Measurements from ENCODE around the gene PDCD4. TPM values are rescaled to one million over a fixed set of nuclear protein-coding genes. Genes with fewer than 3 reads are reported as not detected.

PDCD4 gene
- total and polyA plus RNA-seq, 2 of the 13 experiments (the other 11 are each of a cell fraction or from before 2014, with no cell fraction given) = 22.8 to 56.2 TPM

GRCh38 chr10:110860576-110861241 lies 11.0 kb upstream of the PDCD4 start (continued):
- TF ChIP-seq ZNF414 (CRISPR knock-in tag; IDR thresholded peaks at IDR 0.05) = no peak
- no peak for TF ChIP-seq SMC3 (IDR thresholded peaks at IDR 0.05; ENCODE audit: low read length)
- no peak for TF ChIP-seq ZNF430 (CRISPR knock-in tag; IDR thresholded peaks at IDR 0.05)
- TF ChIP-seq ZNF234 (CRISPR knock-in tag; conservative IDR thresholded peaks at IDR 0.05) = no peak
- TF ChIP-seq ZMYM4 (CRISPR knock-in tag; IDR thresholded peaks at IDR 0.05) = peak; percentile 23; the same call in 1 of the 2 replicates
- TF ChIP-seq SIX4 (CRISPR knock-in tag; IDR thresholded peaks at IDR 0.05) = no peak
- no peak for TF ChIP-seq U2AF2 (IDR thresholded peaks at IDR 0.05; ENCODE audit: low read depth, low read length)
- TF ChIP-seq NPAS2 (CRISPR knock-in tag; IDR thresholded peaks at IDR 0.05; ENCODE audit: borderline replicate concordance) = no peak
- no peak for TF ChIP-seq CERS6 (CRISPR knock-in tag; IDR thresholded peaks at IDR 0.05)
- TF ChIP-seq NCOA2 (CRISPR knock-in tag; IDR thresholded peaks at IDR 0.05) = no peak
- no peak for TF ChIP-seq RFX5 (IDR thresholded peaks at IDR 0.05; ENCODE audit: low read depth, low read length)
- TF ChIP-seq ZNF670 (CRISPR knock-in tag; IDR thresholded peaks at IDR 0.05; ENCODE audit: borderline replicate concordance) = no peak
- TF ChIP-seq CSRNP2 (CRISPR knock-in tag; conservative IDR thresholded peaks at IDR 0.05; ENCODE audit: low read depth) = no peak
- peak; percentile 50; the same call in 1 of the 2 replicates for TF ChIP-seq THAP7 (CRISPR knock-in tag; IDR thresholded peaks at IDR 0.05)
- no peak for TF ChIP-seq ZSCAN5A (CRISPR knock-in tag; IDR thresholded peaks at IDR 0.05; ENCODE audit: borderline replicate concordance)
- TF ChIP-seq KDM5A (IDR thresholded peaks at IDR 0.05; ENCODE audit: borderline replicate concordance, low read length) = no peak
- TF ChIP-seq SOX13 (IDR thresholded peaks at IDR 0.05) = no peak
- TF ChIP-seq SOX13 (CRISPR knock-in tag; conservative IDR thresholded peaks at IDR 0.05 in 1 of 2, IDR thresholded peaks at IDR 0.05 in 1 of 2) = peak in 1 of 2 experiments; percentile 41; a peak in 1 of 4 replicates
- TF ChIP-seq ZNF768 (CRISPR knock-in tag; IDR thresholded peaks at IDR 0.05) = peak; percentile 69; the same call in 1 of the 2 replicates
- no peak for TF ChIP-seq SOX6 (IDR thresholded peaks at IDR 0.05)
- TF ChIP-seq SOX6 (CRISPR knock-in tag; IDR thresholded peaks at IDR 0.05) = 0 out of 2 replicates have a peak, but pooled peaks have one; percentile 14
- no peak for TF ChIP-seq ZBTB7B (CRISPR knock-in tag; IDR thresholded peaks at IDR 0.05)
- TF ChIP-seq ZSCAN9 (CRISPR knock-in tag; IDR thresholded peaks at IDR 0.05; ENCODE audit: borderline replicate concordance) = no peak
- no peak for TF ChIP-seq ZNF3 (CRISPR knock-in tag; IDR thresholded peaks at IDR 0.05)
- TF ChIP-seq ZNF883 (CRISPR knock-in tag; IDR thresholded peaks at IDR 0.05; ENCODE audit: not compliant biosample characterization) = no peak
